Measurements from ENCODE around the gene CENPC. TPM values are rescaled to one million over a fixed set of nuclear protein-coding genes. Genes with fewer than 3 reads are reported as not detected.

Gene CENPC
- polyA plus RNA-seq, 1 donor from 2014 or later, result 9.5 TPM

DNA sequence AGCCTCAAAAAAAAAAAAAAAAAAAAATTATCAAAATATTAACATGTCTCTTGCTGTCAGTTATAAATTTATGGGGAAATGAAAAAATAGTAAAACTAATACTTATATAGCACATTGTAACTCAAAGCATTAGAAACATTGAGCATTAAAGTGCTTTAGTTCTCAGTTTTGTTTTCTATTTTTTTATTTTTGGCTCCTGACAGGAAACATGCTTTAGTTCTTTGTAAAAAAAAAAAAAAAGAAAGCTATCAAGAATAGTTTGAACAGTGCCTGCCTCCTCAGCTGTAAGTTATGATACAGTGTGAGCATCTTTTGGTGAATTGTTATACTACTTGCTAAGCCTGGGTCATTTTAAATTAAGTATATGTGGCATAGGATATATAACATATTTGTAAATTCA, 5.1 kb upstream of the CENPC start:
- H3K9me2 ChIP-seq (ENCODE audit: insufficient read depth, low read length), result no peaks in the 10 kb centered on the region
- no peaks in the 10 kb centered on the region for H3K36me3 ChIP-seq (ENCODE audit: insufficient read depth, low read length)
- no peaks in the 10 kb centered on the region for H3F3A ChIP-seq (ENCODE audit: insufficient read depth, low read length, poor library complexity, severe bottlenecking)
- no peak overlapping the region for H3K4me3 ChIP-seq (ENCODE audit: low read length)
- H3K79me2 ChIP-seq (replicated peaks; ENCODE audit: insufficient read depth, low read length), result no peaks in the 10 kb centered on the region
- H2AFZ ChIP-seq (ENCODE audit: low read depth, low read length), result no peak overlapping the region
- no peak overlapping the region for H3K27ac ChIP-seq (ENCODE audit: low read length)
- no peaks in the 10 kb centered on the region for H3K9me3 ChIP-seq (ENCODE audit: low read length)
- H4K20me1 ChIP-seq (ENCODE audit: insufficient read depth), result no peaks in the 10 kb centered on the region
- TF ChIP-seq RAD21 (conservative IDR thresholded peaks at IDR 0.05) (no peak), TAF1 (IDR thresholded peaks at IDR 0.05; ENCODE audit: low read depth) (no peak), EZH2 (IDR thresholded peaks at IDR 0.05; ENCODE audit: borderline replicate concordance, insufficient read depth, low read length, poor library complexity, severe bottlenecking) (no peak), POLR2AphosphoS5 (IDR thresholded peaks at IDR 0.05) (no peak), MXI1 (conservative IDR thresholded peaks at IDR 0.05; ENCODE audit: poor library complexity, severe bottlenecking) (no peak), SMC3 (conservative IDR thresholded peaks at IDR 0.05; ENCODE audit: poor library complexity) (no peak), EP300 (conservative IDR thresholded peaks at IDR 0.05; ENCODE audit: poor library complexity, severe bottlenecking) (no peak)
- TF ChIP-seq, protein P1, sequence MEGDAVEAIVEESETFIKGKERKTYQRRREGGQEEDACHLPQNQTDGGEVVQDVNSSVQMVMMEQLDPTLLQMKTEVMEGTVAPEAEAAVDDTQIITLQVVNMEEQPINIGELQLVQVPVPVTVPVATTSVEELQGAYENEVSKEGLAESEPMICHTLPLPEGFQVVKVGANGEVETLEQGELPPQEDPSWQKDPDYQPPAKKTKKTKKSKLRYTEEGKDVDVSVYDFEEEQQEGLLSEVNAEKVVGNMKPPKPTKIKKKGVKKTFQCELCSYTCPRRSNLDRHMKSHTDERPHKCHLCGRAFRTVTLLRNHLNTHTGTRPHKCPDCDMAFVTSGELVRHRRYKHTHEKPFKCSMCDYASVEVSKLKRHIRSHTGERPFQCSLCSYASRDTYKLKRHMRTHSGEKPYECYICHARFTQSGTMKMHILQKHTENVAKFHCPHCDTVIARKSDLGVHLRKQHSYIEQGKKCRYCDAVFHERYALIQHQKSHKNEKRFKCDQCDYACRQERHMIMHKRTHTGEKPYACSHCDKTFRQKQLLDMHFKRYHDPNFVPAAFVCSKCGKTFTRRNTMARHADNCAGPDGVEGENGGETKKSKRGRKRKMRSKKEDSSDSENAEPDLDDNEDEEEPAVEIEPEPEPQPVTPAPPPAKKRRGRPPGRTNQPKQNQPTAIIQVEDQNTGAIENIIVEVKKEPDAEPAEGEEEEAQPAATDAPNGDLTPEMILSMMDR (IDR thresholded peaks at IDR 0.05; ENCODE audit: poor library complexity, severe bottlenecking), result no peak
- TF ChIP-seq, protein P2, sequence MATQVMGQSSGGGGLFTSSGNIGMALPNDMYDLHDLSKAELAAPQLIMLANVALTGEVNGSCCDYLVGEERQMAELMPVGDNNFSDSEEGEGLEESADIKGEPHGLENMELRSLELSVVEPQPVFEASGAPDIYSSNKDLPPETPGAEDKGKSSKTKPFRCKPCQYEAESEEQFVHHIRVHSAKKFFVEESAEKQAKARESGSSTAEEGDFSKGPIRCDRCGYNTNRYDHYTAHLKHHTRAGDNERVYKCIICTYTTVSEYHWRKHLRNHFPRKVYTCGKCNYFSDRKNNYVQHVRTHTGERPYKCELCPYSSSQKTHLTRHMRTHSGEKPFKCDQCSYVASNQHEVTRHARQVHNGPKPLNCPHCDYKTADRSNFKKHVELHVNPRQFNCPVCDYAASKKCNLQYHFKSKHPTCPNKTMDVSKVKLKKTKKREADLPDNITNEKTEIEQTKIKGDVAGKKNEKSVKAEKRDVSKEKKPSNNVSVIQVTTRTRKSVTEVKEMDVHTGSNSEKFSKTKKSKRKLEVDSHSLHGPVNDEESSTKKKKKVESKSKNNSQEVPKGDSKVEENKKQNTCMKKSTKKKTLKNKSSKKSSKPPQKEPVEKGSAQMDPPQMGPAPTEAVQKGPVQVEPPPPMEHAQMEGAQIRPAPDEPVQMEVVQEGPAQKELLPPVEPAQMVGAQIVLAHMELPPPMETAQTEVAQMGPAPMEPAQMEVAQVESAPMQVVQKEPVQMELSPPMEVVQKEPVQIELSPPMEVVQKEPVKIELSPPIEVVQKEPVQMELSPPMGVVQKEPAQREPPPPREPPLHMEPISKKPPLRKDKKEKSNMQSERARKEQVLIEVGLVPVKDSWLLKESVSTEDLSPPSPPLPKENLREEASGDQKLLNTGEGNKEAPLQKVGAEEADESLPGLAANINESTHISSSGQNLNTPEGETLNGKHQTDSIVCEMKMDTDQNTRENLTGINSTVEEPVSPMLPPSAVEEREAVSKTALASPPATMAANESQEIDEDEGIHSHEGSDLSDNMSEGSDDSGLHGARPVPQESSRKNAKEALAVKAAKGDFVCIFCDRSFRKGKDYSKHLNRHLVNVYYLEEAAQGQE (IDR thresholded peaks at IDR 0.05; ENCODE audit: borderline replicate concordance), result no peak
- H3K9ac ChIP-seq (ENCODE audit: low read length), result no peak overlapping the region
- H3K27me3 ChIP-seq (ENCODE audit: insufficient read depth, low read depth, low read length), result no peaks in the 10 kb centered on the region
- H3K4me2 ChIP-seq (ENCODE audit: low read length), result no peak overlapping the region

DNA sequence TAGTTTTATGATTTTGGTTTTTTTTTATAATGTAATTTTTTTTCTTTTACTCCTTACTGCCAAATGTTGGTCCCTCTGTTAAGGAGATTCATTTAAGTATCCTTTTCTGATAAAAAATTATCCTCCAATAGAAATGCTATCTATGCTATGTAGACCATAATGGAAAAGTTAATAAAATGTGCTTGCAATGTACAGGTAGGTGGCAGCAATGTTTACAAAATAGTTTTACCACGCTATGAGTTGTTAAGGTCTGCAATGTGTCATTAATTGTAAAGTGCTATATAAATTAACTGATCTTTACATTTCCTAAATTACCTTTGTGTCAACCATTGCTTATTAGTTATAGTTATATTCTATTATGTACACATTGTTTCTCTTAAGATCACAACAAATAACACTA, 3.8 kb upstream of the CENPC start:
- H3K36me3 ChIP-seq (ENCODE audit: insufficient read depth, low read length), result no peaks in the 10 kb centered on the region
- H3K9me3 ChIP-seq (ENCODE audit: low read length), result no peaks in the 10 kb centered on the region
- no peaks in the 10 kb centered on the region for H3K9me2 ChIP-seq (ENCODE audit: insufficient read depth, low read length)
- H3K27ac ChIP-seq (ENCODE audit: low read length), result no peak overlapping the region
- H3K4me3 ChIP-seq (ENCODE audit: low read length), result no peak overlapping the region
- H3F3A ChIP-seq (ENCODE audit: insufficient read depth, low read length, poor library complexity, severe bottlenecking), result no peaks in the 10 kb centered on the region
- TF ChIP-seq MXI1 (conservative IDR thresholded peaks at IDR 0.05; ENCODE audit: poor library complexity, severe bottlenecking) (no peak), SMC3 (conservative IDR thresholded peaks at IDR 0.05; ENCODE audit: poor library complexity) (peak; percentile 53), EZH2 (IDR thresholded peaks at IDR 0.05; ENCODE audit: borderline replicate concordance, insufficient read depth, low read length, poor library complexity, severe bottlenecking) (no peak), TAF1 (IDR thresholded peaks at IDR 0.05; ENCODE audit: low read depth) (no peak), RAD21 (conservative IDR thresholded peaks at IDR 0.05) (peak; percentile 60), POLR2AphosphoS5 (IDR thresholded peaks at IDR 0.05) (no peak), EP300 (conservative IDR thresholded peaks at IDR 0.05; ENCODE audit: poor library complexity, severe bottlenecking) (no peak)
- TF ChIP-seq, protein P1 (IDR thresholded peaks at IDR 0.05; ENCODE audit: poor library complexity, severe bottlenecking), result peak; percentile 61
- TF ChIP-seq, protein P2 (IDR thresholded peaks at IDR 0.05; ENCODE audit: borderline replicate concordance), result no peak
- H3K79me2 ChIP-seq (replicated peaks; ENCODE audit: insufficient read depth, low read length), result peaks cover 10% of the 10 kb centered on the region
- H3K9ac ChIP-seq (ENCODE audit: low read length), result no peak overlapping the region
- H3K27me3 ChIP-seq (ENCODE audit: insufficient read depth, low read depth, low read length), result no peaks in the 10 kb centered on the region
- no peaks in the 10 kb centered on the region for H4K20me1 ChIP-seq (ENCODE audit: insufficient read depth)
- H3K4me2 ChIP-seq (ENCODE audit: low read length), result no peak overlapping the region
- H2AFZ ChIP-seq (ENCODE audit: low read depth, low read length), result no peak overlapping the region
